ENCODE data around the gene RAB9A.

The RAB9A gene

GRCh38 chrX:13752141-13752540, 63.2 kb downstream of the RAB9A start:
- no peak for DNase-seq

GRCh38 chrX:13752646-13753045, 63.7 kb downstream of the RAB9A start:
- no peak for DNase-seq

DNA sequence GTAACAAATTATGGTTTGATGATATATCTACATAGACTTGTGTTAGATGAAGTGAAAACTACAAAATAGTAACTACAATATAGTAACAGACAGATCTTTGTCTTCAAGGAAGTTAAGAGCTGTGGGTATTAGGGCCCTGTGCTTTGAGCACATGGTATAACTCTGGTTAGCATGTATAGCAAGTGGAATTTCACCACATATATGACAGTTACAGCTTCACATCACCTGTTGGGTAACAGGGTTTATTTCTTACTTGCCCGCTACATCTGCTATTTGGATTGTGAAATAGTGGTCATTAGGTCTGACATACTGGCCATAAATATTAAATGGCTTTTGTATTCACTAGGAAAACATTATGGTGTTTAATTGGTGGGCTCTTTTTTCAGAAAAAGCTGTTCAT, 65.8 kb downstream of the RAB9A start:
- no peak for DNase-seq

- no peak for DNase-seq
Observed at GRCh38 chrX:13755254-13755653, 66.3 kb downstream of the RAB9A start.

DNA sequence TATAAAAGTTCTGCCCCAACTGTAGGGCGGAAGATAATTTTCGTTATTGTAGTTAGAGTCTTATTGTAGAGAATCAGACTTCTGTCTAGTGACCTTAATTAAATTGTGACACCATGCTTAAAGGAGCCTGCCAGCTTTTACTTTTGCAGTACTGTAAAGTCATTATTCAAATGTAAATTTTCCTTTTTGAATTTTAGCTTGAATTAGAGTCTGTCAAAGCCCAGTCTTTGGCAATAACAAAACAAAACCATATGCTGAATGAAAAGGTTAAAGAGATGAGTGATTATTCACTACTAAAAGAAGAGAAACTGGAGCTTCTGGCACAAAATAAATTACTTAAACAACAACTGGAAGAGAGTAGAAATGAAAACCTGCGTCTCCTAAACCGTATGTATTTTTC, 67.5 kb downstream of the RAB9A start:
- no peak for DNase-seq

- DNase-seq: no peak
Observed at GRCh38 chrX:13759152-13759718, 70.3 kb downstream of the RAB9A start.

Measured in DMS79 treated with DMSO at 0.1 percent for 48 hours (cell line).